ENCODE measurements around the gene CCDC12.
A peak's percentile ranks its signal among the peaks of the same experiment; 100 is the strongest.

CCDC12 gene

GRCh38 chr3:46906471-46907058, 70.0 kb downstream of the CCDC12 start:
- TF ChIP-seq CTCF (conservative IDR thresholded peaks at IDR 0.05; ENCODE audit: low read depth, low read length), result no peak
- H3K4me3 ChIP-seq (ENCODE audit: low read depth, low read length), result no peak overlapping the region
- DNase-seq (ENCODE audit: low read depth), result no peak

GRCh38 chr3:46905661-46906451, 70.7 kb downstream of the CCDC12 start:
- no peak overlapping the region for H3K4me3 ChIP-seq (ENCODE audit: low read depth, low read length)
- no peak for DNase-seq (ENCODE audit: low read depth)
- TF ChIP-seq CTCF (conservative IDR thresholded peaks at IDR 0.05; ENCODE audit: low read depth, low read length), result no peak

GRCh38 chr3:46905213-46905560, 71.4 kb downstream of the CCDC12 start:
- no peak for TF ChIP-seq CTCF (conservative IDR thresholded peaks at IDR 0.05; ENCODE audit: low read depth, low read length)
- no peak overlapping the region for H3K4me3 ChIP-seq (ENCODE audit: low read depth, low read length)
- DNase-seq (ENCODE audit: low read depth), result no peak

GRCh38 chr3:46904303-46905212, 72.0 kb downstream of the CCDC12 start:
- DNase-seq (ENCODE audit: low read depth), result no peak
- no peak overlapping the region for H3K4me3 ChIP-seq (ENCODE audit: low read depth, low read length)
- no peak for TF ChIP-seq CTCF (conservative IDR thresholded peaks at IDR 0.05; ENCODE audit: low read depth, low read length)

GRCh38 chr3:46903341-46904302, 72.9 kb downstream of the CCDC12 start:
- peak; percentile 33 for DNase-seq (ENCODE audit: low read depth)
- no peak for TF ChIP-seq CTCF (conservative IDR thresholded peaks at IDR 0.05; ENCODE audit: low read depth, low read length)

GRCh38 chr3:46902188-46902631, 74.3 kb downstream of the CCDC12 start:
- TF ChIP-seq CTCF (conservative IDR thresholded peaks at IDR 0.05; ENCODE audit: low read depth, low read length), result no peak
- H3K4me3 ChIP-seq (ENCODE audit: low read depth, low read length), result no peak overlapping the region
- DNase-seq (ENCODE audit: low read depth), result no peak

More at GRCh38 chr3:46903341-46904302, 72.9 kb downstream of the CCDC12 start:
- H3K4me3 ChIP-seq (ENCODE audit: low read depth, low read length), result no peak overlapping the region

Measured in choroid plexus epithelial cell (primary cell).